T-helper 1 cell treated with Interleukin-12 subunit alpha and Interleukin-12 subunit beta and Interleukin-4 antibody, amounts not matched to agents 30 μg/mL and 1 μg/mL, for 36 hours (primary cell): ENCODE data around the gene NCOA7.

Experiments used
- H3K27ac Mint-ChIP-seq: one replicate; pipeline ENCODE4 v1.8.0; 2021; ENCODE audit warnings: mild to moderate bottlenecking, mixed read lengths
- H3K27me3 Mint-ChIP-seq: one replicate; pipeline ENCODE4 v1.8.0; 2021; ENCODE audit warnings: low read depth, mixed read lengths
- H3K36me3 Mint-ChIP-seq: one replicate; pipeline ENCODE4 v1.8.0; 2021; ENCODE audit warnings: low read depth, mixed read lengths
- H3K4me1 Mint-ChIP-seq: one replicate; pipeline ENCODE4 v1.8.0; 2021; ENCODE audit warnings: low read depth, mixed read lengths
- H3K4me3 Mint-ChIP-seq: one replicate; pipeline ENCODE4 v1.8.0; 2021; ENCODE audit warnings: mild to moderate bottlenecking, moderate library complexity, mixed read lengths
- H3K9me3 Mint-ChIP-seq: one replicate; pipeline ENCODE4 v1.8.0; 2021; ENCODE audit warnings: mixed read lengths

Gene NCOA7

DNA sequence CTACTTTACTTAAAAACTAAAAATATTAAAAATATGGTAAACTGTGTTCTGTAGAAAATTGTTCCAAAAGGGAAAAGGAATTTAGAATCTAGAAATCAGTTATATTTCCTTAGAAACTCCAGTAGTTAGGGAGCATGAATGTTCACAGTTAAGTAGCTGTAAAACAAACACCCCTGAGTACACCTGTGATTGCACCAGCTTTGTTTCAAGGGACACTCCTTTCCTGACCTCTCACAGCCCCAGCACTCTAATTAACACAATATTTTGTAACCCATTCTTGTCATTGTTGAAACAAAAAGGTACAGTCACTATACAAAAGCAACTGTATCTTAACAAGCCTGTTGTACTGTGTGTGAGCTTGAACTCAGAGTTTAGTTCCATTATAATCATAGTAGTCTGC is 72.3 kb downstream of the NCOA7 start:
- peaks cover 6% of the 10 kb centered on the region for H3K36me3 Mint-ChIP-seq
- no peaks in the 10 kb centered on the region for H3K9me3 Mint-ChIP-seq
- no peaks in the 10 kb centered on the region for H3K27me3 Mint-ChIP-seq
- no peak overlapping the region for H3K4me3 Mint-ChIP-seq
- H3K4me1 Mint-ChIP-seq = peaks cover 4% of the 10 kb centered on the region
- H3K27ac Mint-ChIP-seq = no peak overlapping the region

DNA sequence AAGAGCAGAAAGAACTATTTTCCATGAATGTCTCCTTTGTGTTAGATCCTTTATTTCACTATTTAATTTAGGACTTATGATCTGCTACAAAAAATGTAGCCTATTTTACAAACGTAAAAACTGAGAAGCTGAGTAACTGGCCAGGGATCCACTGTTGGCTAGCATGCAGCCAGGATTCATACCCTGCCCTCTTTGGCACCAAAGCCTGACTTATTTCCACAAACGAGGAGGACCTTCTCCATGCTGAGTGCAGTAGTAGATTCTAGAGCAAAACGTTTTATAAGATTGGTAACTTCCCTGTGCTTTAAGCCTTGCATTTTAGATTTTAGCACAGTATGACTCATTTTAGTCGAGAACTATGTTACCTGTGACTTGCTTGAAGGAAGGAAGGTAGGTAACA is 74.3 kb downstream of the NCOA7 start:
- no peak overlapping the region for H3K27ac Mint-ChIP-seq
- H3K36me3 Mint-ChIP-seq = peaks cover 2% of the 10 kb centered on the region
- H3K27me3 Mint-ChIP-seq = no peaks in the 10 kb centered on the region
- H3K4me1 Mint-ChIP-seq = no peaks in the 10 kb centered on the region
- no peaks in the 10 kb centered on the region for H3K9me3 Mint-ChIP-seq
- no peak overlapping the region for H3K4me3 Mint-ChIP-seq

DNA sequence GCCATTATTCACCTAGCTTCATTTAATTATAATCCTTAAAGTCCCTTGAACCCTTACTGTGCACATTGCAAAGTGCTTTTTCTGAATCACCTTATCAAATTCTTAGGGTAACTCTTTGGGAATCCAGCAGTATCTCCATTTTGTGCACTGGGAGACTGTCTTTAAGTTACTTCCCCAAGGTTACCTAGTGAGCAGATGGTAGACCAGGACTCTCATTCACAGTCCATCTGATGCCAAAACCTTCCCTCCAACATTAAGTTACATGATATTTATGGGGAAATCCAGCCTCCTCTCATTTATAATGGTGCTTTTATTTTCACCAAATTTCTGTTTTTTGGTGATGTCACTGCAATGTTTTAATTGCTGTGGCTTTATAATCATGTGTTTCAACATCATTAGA is 75.7 kb downstream of the NCOA7 start:
- Mint-ChIP-seq H3K27ac (no peak overlapping the region), H3K9me3 (no peaks in the 10 kb centered on the region), H3K36me3 (peaks cover 2% of the 10 kb centered on the region), H3K27me3 (no peaks in the 10 kb centered on the region), H3K4me1 (no peaks in the 10 kb centered on the region), H3K4me3 (no peak overlapping the region)

DNA sequence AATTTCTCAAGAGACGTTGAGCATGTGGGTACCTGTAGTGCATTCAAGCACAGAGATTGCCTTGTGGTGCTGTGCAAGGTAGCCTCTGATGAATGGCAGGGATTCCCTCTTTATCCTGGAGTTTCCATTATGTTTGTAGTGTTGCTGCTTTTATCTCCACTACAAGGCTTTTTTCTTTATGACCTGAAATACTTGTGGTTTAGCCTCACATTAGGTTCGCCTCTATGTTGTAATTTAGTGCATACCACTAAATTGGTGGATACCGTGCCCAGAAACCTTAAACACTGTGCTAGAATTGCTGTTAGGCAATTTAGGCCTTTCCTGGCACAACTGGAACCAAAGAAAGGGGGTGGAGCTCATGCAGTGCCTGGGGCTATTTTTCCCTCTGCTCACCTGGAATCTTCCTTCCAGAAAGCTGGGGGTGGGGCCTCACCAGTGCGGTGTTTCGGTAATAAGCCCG is 76.8 kb downstream of the NCOA7 start:
- no peaks in the 10 kb centered on the region for H3K9me3 Mint-ChIP-seq
- no peaks in the 10 kb centered on the region for H3K36me3 Mint-ChIP-seq

DNA sequence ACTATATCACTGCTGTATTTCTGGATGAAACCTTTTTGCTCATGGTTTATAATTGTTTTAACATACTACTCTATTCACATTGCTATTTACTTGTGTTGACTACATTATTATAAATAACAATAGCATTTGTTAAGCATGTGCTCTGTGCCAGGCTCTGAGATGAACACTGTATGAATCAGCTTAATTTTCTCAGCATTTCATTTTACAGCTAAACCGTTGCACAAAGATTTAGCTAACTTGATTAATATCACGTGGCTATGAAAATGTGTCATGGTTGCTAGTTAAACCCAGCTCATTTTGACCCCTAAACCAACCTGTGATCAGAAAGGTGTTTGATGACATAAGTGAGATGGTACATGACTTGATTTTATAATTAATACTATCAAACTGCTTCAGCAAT is 77.5 kb downstream of the NCOA7 start:
- H3K27me3 Mint-ChIP-seq = no peaks in the 10 kb centered on the region
- H3K27ac Mint-ChIP-seq = no peak overlapping the region
- peaks cover 4% of the 10 kb centered on the region for H3K4me1 Mint-ChIP-seq
- no peaks in the 10 kb centered on the region for H3K9me3 Mint-ChIP-seq
- no peak overlapping the region for H3K4me3 Mint-ChIP-seq
- H3K36me3 Mint-ChIP-seq = no peaks in the 10 kb centered on the region

More for the DNA sequence above, 76.8 kb downstream of the NCOA7 start:
- H3K27me3 Mint-ChIP-seq = no peaks in the 10 kb centered on the region
- H3K27ac Mint-ChIP-seq = no peak overlapping the region
- H3K4me1 Mint-ChIP-seq = peaks cover 4% of the 10 kb centered on the region
- H3K4me3 Mint-ChIP-seq = no peak overlapping the region

DNA sequence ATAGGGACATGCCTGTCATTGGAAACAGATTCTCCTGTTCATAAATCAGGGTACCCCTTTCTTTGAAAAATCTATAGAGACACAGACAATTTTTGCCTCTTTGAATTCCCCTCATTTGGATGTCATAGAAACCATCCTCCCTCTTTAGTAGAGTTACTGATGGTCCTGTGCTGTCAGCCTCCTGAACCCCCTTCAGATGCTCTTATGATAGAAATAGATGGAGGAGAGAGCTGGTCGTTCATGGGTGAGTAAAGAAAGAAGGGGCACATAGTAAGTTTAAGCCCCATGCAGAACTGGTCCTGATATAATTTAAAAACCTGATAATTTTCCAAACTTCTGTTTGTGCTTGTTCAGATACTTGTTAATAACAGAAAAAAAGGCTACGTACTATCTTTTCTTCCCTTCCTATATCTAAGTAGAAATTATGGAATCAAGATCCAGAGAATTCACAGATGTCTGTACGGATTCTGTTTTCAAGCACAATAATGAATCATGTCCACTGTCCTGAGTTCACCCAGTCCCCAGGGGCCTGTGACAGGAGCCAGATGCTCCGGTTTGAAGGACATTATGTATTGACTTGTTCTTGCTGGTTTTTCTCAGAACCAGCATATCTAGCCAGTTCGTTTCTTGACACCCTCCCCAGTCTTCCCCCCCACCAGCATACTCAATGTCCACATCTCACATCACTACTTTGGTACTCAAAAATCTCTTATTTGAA is 78.1 kb downstream of the NCOA7 start:
- Mint-ChIP-seq H3K9me3 (no peaks in the 10 kb centered on the region), H3K27ac (no peak overlapping the region), H3K4me1 (peaks cover 4% of the 10 kb centered on the region), H3K4me3 (no peak overlapping the region), H3K36me3 (no peaks in the 10 kb centered on the region), H3K27me3 (no peaks in the 10 kb centered on the region)

DNA sequence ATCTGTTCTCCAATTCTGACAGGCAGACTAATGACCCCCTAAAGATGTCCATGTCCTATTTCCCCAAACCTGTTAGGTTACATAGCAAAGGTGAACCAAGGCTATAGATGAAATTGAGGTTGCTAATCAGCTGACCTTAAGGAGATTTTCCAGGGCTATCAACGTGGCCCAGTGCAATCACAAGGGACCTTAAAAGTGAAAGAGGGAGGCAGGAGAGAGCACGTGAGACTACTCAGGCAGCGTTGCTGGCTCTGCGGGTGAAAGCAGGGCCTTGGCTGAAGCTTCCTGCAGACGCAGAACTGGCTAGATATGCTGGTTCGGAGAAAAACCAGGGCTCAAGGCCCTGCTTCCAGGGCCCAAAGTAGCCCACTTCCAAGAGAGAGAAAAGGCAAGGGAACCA is 78.7 kb downstream of the NCOA7 start:
- no peaks in the 10 kb centered on the region for H3K36me3 Mint-ChIP-seq
- no peak overlapping the region for H3K27ac Mint-ChIP-seq

DNA sequence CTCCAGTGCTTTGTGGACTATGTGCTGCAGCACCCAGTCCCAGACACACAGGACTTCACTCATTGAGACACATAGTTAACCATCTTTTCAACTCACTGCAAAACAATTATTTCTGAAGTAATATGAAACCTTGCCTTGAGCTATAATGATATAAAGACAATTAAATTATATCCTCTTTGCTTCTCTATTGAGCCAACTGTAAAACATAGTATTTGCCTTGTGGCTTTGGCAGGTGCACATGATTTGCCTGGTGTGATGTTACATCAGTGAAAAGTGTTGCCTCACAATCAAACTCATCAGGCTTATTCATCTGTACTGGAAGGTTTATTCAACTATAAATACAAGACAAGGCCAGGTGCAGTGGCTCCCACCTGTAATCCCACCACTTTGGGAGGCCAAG is 80.6 kb downstream of the NCOA7 start:
- H3K27me3 Mint-ChIP-seq = no peaks in the 10 kb centered on the region
- no peaks in the 10 kb centered on the region for H3K9me3 Mint-ChIP-seq
- peaks cover 8% of the 10 kb centered on the region for H3K36me3 Mint-ChIP-seq
- peaks cover 4% of the 10 kb centered on the region for H3K4me1 Mint-ChIP-seq
- no peak overlapping the region for H3K27ac Mint-ChIP-seq
- H3K4me3 Mint-ChIP-seq = no peak overlapping the region

More for the DNA sequence above, 78.7 kb downstream of the NCOA7 start:
- H3K4me3 Mint-ChIP-seq = no peak overlapping the region
- peaks cover 4% of the 10 kb centered on the region for H3K4me1 Mint-ChIP-seq
- H3K9me3 Mint-ChIP-seq = no peaks in the 10 kb centered on the region
- no peaks in the 10 kb centered on the region for H3K27me3 Mint-ChIP-seq

DNA sequence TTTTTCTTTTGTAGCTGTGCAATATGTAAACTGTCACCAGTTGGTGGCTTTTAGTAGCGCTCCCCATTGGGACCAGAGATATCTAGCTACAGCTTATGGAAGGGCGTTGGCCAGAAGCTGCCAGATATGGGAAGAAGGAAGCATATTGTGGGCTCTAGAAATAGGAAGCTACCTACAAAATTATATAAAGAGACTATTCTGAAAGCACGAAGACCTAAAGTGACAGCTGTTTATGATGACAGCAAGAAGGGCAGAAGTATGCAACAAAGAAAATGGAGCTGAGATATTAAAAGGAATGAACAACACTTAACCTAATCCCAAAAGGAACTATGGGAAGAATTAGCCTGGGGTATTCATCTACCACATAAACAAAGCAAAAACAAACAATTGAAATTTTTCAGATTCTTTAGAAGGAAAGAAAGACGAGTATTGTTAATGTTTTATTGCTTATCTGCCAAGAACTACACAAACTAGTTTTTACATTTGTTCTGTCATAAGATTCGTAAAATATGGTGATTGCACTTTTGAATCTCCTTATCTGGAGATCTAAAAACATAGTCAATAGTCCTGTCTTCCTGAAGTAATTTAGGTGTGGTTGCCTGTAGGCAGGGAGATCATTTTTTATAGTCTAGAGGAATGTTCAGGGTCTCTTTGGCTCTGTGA is 81.6 kb downstream of the NCOA7 start:
- Mint-ChIP-seq H3K36me3 (peaks cover 9% of the 10 kb centered on the region), H3K27ac (no peak overlapping the region), H3K27me3 (no peaks in the 10 kb centered on the region), H3K4me1 (peaks cover 4% of the 10 kb centered on the region), H3K4me3 (no peak overlapping the region), H3K9me3 (no peaks in the 10 kb centered on the region)

DNA sequence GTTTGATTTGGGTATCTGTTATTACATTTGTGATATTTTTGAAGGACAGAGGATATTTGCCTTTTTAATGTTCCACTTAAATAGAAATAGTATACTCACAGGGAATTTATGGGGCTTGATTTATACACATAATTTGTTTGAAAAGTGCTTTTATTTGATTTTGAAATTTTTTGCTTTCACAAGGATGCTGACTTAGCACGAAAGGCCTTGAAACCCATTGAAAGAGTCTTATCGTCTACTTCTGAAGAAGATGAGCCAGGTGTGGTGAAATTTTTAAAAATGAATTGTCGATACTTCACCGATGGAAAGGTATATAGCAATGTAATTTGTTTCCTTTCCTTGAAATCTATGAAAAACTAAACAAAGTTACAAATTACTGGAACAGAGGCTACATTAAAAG is 91.5 kb downstream of the NCOA7 start:
- peaks cover 35% of the 10 kb centered on the region for H3K36me3 Mint-ChIP-seq
- H3K4me1 Mint-ChIP-seq = no peaks in the 10 kb centered on the region
- no peak overlapping the region for H3K27ac Mint-ChIP-seq
- no peaks in the 10 kb centered on the region for H3K27me3 Mint-ChIP-seq
- no peaks in the 10 kb centered on the region for H3K9me3 Mint-ChIP-seq
- no peak overlapping the region for H3K4me3 Mint-ChIP-seq

DNA sequence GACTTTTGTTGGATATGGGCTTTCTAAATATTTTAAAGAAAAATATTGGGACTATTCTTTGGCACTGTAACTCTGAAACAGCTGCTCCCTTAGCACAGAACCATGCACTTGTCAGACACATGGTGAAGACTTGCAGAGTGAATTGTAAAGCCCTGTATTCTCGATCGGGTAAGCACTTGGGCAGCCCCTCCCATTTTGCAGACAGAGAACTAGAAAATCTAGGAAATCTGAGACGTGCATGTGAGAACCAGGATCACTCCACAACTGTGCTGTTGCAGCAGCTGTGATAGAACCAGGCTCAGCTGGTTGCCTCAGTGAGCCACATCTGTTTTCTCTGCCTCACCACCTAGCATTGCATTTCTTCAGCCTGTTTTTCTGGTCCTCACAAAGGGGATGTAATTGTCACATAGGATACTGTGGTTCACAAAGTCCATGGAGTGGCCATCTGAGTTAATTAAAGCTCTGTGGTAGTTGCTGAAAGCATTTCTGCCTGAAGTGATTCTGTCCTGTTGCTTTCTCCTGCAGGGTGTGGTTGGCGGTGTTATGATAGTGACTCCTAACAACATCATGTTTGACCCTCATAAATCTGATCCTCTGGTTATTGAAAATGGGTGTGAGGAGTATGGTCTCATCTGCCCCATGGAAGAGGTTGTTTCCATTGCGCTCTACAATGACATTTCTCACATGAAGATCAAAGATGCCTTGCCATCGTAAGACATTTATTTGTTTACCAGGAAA is 94.0 kb downstream of the NCOA7 start:
- H3K27me3 Mint-ChIP-seq = no peaks in the 10 kb centered on the region
- peaks cover 38% of the 10 kb centered on the region for H3K36me3 Mint-ChIP-seq
- no peak overlapping the region for H3K4me3 Mint-ChIP-seq
- no peaks in the 10 kb centered on the region for H3K9me3 Mint-ChIP-seq
- peaks cover 8% of the 10 kb centered on the region for H3K4me1 Mint-ChIP-seq
- H3K27ac Mint-ChIP-seq = no peak overlapping the region

DNA sequence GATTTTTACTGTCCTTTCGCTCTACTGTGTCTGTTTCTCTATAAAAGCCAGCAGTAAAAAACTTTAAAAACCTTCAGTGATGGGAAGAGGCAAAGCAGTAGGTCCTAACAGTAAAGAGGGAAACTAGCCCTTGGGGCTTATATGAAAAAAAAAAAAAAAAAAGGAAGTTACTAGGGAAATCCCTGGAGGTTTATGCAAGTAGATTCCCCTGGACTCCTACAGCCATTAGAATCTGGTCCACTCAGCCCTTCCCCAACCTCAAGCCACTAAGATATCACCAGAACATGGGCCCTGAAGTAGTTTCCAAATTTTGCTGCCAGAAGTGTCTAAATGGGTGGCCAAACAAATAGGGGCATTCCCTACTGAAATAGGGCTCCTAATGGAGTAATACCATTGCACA is 95.3 kb downstream of the NCOA7 start:
- Mint-ChIP-seq H3K4me3 (no peak overlapping the region), H3K36me3 (peaks cover 39% of the 10 kb centered on the region), H3K9me3 (no peaks in the 10 kb centered on the region), H3K27me3 (no peaks in the 10 kb centered on the region), H3K4me1 (peaks cover 8% of the 10 kb centered on the region), H3K27ac (no peak overlapping the region)

DNA sequence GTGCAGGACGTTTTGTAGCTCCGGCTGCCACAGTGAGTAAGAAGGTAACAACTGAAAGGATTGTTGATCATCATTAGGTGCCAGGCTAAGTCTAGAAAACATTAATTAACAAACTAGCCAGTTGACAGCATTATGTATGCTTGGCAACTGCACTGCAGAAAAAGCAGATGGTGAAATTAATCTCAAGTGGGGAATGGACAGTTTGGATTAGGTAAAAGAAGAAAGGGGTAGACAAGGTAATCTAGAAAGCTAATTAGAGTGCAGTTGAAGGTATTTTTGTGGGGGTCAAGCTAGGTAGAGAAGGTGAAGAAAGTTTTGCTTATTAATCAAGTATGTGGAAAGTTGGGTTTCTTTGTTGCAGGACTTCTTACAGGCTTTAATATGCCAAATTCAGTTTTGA is 96.2 kb downstream of the NCOA7 start:
- no peak overlapping the region for H3K4me3 Mint-ChIP-seq
- H3K4me1 Mint-ChIP-seq = peaks cover 8% of the 10 kb centered on the region
- no peaks in the 10 kb centered on the region for H3K27me3 Mint-ChIP-seq
- no peak overlapping the region for H3K27ac Mint-ChIP-seq
- H3K36me3 Mint-ChIP-seq = peaks cover 38% of the 10 kb centered on the region
- H3K9me3 Mint-ChIP-seq = no peaks in the 10 kb centered on the region

DNA sequence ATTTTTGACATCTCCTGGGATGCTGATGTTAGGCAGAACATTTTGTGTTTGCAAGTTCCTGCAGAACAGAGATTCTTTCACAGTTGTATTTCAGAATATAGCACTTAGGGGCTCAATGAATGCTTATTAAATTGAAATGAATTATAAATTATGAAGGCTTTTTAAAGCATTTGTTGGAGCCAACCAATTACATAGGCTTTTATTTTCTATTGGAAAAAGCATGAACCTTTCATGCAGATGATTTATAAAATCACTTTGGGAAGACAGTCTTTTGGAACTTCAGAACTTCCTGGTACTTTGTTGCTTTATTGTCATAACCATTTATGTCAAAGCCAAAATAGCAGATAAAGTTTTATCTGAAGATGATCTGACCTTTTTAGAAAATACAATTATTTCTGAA is 96.6 kb downstream of the NCOA7 start:
- Mint-ChIP-seq H3K27me3 (no peaks in the 10 kb centered on the region), H3K36me3 (peaks cover 35% of the 10 kb centered on the region), H3K4me3 (no peak overlapping the region), H3K4me1 (peaks cover 8% of the 10 kb centered on the region), H3K9me3 (no peaks in the 10 kb centered on the region), H3K27ac (no peak overlapping the region)
